ENCODE results near the gene SEM1.
A peak's percentile ranks its signal among the peaks of the same experiment; 100 is the strongest.
"Not testable (repeated sequence)": the region's sequence is repeated elsewhere in the genome, so short reads cannot be mapped to it uniquely, and the experiment has no call there.

The SEM1 gene

GRCh38 chr7:96658022-96658412, 51.6 kb downstream of the SEM1 start:
- no peak for DNase-seq

- DNase-seq: no peak
Observed at GRCh38 chr7:96657347-96658021, 52.2 kb downstream of the SEM1 start.

GRCh38 chr7:96655956-96656355, 53.7 kb downstream of the SEM1 start:
- DNase-seq: no peak

- DNase-seq: peak; percentile 75
Observed at GRCh38 chr7:96654630-96655188, 54.9 kb downstream of the SEM1 start.

- DNase-seq: no peak
Observed at GRCh38 chr7:96649981-96650380, 59.7 kb downstream of the SEM1 start.

- DNase-seq: no peak
Observed at GRCh38 chr7:96648784-96649183, 60.9 kb downstream of the SEM1 start.

GRCh38 chr7:96647733-96648132, 61.9 kb downstream of the SEM1 start:
- no peak for DNase-seq

GRCh38 chr7:96645084-96645483, 64.6 kb downstream of the SEM1 start:
- no peak for DNase-seq

GRCh38 chr7:96643436-96643835, 66.2 kb downstream of the SEM1 start:
- DNase-seq: not testable (repeated sequence)

- DNase-seq: no peak
Observed at GRCh38 chr7:96640054-96640453, 69.6 kb downstream of the SEM1 start.

All from NCI-H2029 (cell line).